HL-60/S4 (cell line): ENCODE results near the gene ARRB2.
"Not testable (repeated sequence)": the region's sequence is repeated elsewhere in the genome, so short reads cannot be mapped to it uniquely, and the experiment has no call there.

ENCODE experiments used
- in situ Hi-C: fragments of 300-500 bp; cut with MboI; formaldehyde crosslinking; loops from 2 replicates; pipeline ENCODE4 v1.14.3; 2022; ENCODE audit warnings: low sequenced_read_pairs

The ARRB2 gene

DNA sequence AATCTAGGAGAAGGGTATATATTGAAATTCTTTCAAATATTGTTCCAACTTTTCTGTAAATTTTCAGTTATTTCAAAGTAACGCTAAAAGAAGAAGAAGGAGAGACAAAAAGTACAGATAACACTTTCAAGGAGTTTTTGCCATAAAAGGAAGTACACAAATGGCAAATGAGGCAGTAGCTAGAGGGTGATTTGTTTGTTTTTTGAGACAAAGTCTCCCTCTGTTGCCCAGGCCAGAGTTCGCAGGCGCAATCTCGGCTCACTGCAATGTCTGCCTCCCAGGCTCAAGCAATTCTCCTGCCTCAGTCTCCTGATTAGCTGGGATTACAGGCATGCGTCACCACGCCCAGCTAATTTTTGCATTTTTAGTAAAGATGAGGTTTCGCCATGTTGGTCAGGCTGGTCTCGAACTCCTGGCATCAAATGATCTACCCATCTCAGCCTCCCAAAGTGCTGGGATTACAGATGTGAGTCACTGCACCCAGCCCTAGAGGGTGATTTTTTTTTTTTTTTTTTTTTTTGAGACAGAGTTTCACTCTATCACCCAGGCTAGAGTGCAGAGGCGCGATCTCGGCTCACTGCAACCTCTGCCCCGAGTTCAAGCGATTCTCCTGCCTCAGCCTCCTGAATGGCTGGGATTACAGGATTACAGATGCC lies 10.9 kb upstream of the ARRB2 start:
- in situ Hi-C loops, result not testable (repeated sequence)

DNA sequence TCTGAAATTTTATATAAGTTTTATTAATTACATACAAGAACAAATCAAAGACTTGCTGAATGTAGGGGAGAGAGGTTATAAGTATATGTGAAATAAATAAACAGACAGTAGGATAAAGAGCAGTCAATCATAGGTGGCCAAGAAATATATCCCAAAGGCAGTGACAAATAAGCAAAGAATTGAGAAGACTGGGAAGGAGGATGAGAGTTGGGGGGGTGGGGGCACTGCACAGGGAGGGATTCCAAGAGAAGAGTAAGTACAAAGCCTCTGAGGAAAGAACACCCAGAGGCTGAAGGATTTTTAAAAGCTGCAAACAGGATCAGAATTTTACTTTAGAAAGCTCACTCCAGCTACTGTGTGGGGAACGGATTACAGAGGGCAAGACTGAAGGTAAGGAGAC lies 9.3 kb upstream of the ARRB2 start:
- in situ Hi-C loops, result no loop called here

DNA sequence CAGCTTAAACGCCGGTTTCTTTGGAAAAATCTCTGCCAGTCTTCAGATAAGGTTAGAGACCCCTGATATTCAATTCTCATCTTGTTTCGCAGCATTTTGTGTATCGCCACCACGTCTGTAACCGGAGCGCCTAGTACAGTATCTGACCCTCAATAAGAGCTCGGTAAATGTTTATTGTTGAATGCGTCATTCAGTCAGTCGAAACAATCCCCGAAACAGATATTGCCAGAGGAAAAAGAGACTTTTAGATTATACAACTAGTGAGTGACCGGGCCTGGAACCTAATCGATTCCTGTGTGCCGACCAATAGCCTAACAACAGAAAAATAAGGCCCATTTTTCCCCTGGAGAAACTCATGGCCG lies 7.1 kb upstream of the ARRB2 start:
- in situ Hi-C loops, result no loop called here

GRCh38 chr17:4704574-4704907 lies 5.9 kb upstream of the ARRB2 start:
- in situ Hi-C loops, result not testable (repeated sequence)

- in situ Hi-C loops, result no loop called here
Observed at GRCh38 chr17:4704991-4705390, 5.4 kb upstream of the ARRB2 start.

GRCh38 chr17:4706121-4706520 lies 4.3 kb upstream of the ARRB2 start:
- in situ Hi-C loops, result no loop called here

DNA sequence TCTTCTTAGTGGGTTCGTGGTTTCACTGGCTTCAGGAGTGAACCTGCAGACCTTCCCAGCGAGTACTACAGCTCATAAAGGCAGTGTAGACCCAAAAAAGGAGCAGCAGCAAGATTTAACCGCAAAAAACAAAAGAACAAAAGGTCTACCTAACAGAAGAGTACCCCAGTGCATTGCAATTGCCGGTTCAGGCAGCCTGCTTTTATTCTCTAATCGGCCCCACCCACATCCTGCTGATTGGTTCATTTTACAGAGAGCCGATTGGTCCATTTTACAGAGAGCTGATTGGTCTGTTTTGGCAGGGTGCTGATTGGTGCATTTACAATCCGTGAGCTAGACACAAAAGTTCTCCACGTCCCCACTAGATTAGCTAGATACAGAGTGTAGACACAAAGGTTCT lies 2.0 kb upstream of the ARRB2 start:
- in situ Hi-C loops, result no loop called here

DNA sequence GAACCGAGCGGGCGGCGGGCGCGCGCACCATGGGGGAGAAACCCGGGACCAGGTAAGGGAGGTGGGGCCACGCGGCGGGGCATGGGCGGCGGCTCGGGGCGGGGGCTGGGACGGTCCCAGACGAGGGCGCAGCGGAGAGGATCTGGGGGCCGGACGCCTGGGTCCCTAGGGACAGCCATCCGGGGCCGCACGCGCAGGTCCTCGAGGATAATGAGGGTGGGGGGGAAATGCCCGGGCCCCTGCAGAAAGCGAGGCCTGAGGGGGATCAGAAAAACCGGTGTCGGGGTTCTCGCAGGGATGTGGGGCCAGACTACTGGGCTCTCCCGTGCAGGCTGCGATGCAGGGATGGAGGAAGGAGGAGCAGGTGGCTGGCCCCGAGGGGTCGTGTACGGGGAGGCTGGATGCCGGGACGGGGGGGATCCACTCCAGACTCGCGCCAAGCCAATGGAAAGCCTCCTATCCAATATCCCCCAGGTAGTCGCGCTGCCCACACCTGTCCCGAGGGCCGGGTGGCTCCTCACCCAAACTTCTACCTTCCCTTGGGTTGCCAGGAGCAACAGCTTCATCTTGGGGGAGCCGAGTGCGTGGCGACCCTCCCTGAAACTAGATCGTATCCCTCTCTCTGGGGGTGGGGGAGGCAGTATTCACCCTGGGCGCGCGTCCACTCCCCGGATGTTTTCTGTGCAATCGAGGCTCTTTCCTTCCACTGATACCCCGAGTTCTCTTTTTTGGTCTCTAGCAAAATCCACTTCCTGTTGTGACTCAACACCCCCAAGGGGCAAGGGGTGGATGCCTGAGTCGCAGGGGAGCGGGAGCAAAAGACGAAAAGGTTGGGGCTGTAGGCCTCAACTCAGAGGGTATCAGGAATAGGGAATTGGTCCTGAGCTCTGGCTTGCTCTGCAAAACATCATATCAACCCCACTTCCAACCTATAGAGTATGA lies 532 bp downstream of the ARRB2 start:
- in situ Hi-C loops, result loop anchor here (10.0 kb wide), 1 partner anchor 174 kb away; no protein-coding TSS in a partner anchor

DNA sequence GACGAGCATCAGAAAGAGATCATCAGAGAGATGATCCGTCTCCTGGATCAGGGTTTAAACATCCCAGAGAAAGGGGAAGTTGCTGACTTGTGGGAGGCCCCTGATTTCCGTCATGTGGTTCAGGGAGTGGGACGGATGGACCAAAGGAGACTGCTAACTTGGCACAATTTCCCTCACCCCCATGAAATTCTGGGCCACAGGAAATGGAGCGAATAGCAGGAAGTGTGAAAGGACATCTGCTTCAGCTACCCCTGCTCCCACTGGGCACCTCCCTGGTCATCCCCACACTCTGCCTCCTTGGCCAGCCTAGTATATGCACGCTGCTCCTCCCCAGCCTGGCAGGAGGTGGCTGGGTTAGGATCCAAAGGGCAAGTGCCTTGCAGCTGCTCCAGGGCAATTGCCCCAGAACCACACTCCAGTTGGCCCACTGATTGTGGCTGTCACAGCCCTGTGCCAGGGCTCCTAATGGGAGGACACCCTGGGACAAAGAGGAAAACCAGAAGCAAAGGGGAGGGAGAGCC lies 1.3 kb downstream of the ARRB2 start:
- in situ Hi-C loops, result loop anchor here (10.0 kb wide), 1 partner anchor 173 kb away; no protein-coding TSS in a partner anchor

DNA sequence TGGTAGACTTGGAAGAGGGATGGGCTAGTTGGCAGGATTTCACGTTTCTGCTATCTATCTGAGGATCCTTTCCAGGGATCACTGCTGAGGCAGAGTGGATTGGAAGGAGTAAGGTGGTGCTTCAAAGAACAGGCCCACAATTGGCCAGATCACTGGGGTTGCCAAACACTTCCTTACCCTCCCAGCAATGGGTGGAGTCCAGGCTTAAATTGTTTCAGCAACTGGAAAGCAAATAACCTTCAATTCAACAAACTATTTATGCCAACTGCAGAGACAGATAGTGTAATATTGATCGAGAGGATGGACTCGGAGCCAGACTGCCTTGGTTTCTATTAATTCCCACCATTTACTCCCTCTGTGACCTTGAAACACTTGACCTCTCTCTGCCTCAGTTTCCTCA lies 2.1 kb downstream of the ARRB2 start:
- in situ Hi-C loops, result loop anchor here (10.0 kb wide), 1 partner anchor 172 kb away; no protein-coding TSS in a partner anchor

- in situ Hi-C loops, result loop anchor here (10.0 kb wide), 1 partner anchor 170 kb away; no protein-coding TSS in a partner anchor
Observed at GRCh38 chr17:4714340-4715062, 4.1 kb downstream of the ARRB2 start.

- in situ Hi-C loops, result loop anchor here (10.0 kb wide), 1 partner anchor 170 kb away; no protein-coding TSS in a partner anchor
Observed at GRCh38 chr17:4715063-4715744, 4.8 kb downstream of the ARRB2 start.

- in situ Hi-C loops, result loop anchor here (10.0 kb wide), 1 partner anchor 169 kb away; no protein-coding TSS in a partner anchor
Observed at GRCh38 chr17:4716081-4716480, 5.6 kb downstream of the ARRB2 start.

GRCh38 chr17:4717791-4718190 lies 7.4 kb downstream of the ARRB2 start:
- in situ Hi-C loops, result loop anchor here (10.0 kb wide), 1 partner anchor 167 kb away; no protein-coding TSS in a partner anchor

- in situ Hi-C loops, result loop anchor here (10.0 kb wide), 1 partner anchor 167 kb away; no protein-coding TSS in a partner anchor
Observed at GRCh38 chr17:4718276-4718675, 7.8 kb downstream of the ARRB2 start.

DNA sequence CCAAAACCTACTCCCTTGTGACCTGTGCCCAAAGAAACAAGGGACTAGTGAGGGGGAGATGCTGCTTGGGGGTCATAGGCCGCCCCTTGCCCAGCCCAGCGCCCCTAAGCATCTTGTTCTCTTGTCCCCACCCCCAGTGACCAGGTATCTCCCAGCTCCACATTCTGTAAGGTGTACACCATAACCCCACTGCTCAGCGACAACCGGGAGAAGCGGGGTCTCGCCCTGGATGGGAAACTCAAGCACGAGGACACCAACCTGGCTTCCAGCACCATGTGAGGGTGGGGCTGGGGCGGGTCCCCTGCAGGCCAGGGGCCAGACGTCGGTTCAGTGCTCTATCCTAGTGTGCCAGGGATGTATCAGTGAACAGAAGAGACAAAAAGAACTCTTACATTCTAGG lies 8.7 kb downstream of the ARRB2 start:
- in situ Hi-C loops, result loop anchor here (10.0 kb wide), 1 partner anchor 166 kb away; no protein-coding TSS in a partner anchor

DNA sequence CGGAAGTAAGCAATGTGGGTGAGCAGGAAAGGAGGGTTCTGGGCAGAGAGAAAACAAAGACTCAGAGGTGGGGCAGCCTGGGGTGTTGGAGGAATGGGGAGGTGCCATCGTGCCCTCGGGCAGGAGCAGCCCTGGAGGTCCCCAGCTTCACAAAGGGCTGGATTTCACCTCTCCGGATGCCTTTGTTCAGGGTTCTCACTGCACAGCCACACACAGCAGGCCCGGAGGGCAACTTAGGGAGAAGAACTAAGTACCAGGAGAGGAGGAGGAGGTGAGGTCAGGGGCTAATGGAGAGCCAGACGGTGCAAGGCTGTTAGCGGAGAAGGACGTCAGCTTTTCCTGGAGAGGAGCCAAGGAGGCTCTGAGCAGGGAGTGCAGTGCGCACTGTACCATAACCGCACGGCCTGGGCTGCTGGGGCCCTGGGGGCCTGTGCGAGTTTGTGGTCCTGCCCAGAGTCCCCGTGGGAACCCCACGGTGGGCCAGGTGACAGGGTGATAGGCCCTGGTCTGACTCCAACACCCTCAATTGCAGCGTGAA lies 9.3 kb downstream of the ARRB2 start:
- in situ Hi-C loops, result loop anchor here (10.0 kb wide), 1 partner anchor 165 kb away; no protein-coding TSS in a partner anchor

DNA sequence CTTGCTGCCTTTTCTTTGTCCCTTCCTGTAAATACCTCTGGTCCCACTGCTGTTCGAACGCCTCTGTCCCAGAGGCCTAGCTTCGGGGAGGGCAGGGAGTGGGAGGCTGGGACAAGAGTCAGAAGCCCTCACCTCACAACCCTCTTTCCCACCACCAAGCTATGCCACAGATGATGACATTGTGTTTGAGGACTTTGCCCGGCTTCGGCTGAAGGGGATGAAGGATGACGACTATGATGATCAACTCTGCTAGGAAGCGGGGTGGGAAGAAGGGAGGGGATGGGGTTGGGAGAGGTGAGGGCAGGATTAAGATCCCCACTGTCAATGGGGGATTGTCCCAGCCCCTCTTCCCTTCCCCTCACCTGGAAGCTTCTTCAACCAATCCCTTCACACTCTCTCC lies 10.4 kb downstream of the ARRB2 start:
- in situ Hi-C loops, result no loop called here

- in situ Hi-C loops, result no loop called here
Observed at GRCh38 chr17:4721203-4722135, 11.0 kb downstream of the ARRB2 start.
